22Rv1 (cell line): ENCODE measurements around the gene TAGAP.
"Not testable (repeated sequence)": the region's sequence is repeated elsewhere in the genome, so short reads cannot be mapped to it uniquely, and the experiment has no call there.

Experiments
- ZFX ChIP-seq: fragments of 450-650 bp; IDR thresholded peaks from 2 replicates; pipeline ENCODE4 v1.6.1; 2017; ENCODE audit warnings: antibody characterized with exemption, borderline replicate concordance
- TF ChIP-seq, protein P1 (sequence below): fragments of 450-650 bp; IDR thresholded peaks from 2 replicates; pipeline ENCODE4 v1.5.1; 2017; ENCODE audit warnings: mild to moderate bottlenecking

- TF ChIP-seq, protein P1, sequence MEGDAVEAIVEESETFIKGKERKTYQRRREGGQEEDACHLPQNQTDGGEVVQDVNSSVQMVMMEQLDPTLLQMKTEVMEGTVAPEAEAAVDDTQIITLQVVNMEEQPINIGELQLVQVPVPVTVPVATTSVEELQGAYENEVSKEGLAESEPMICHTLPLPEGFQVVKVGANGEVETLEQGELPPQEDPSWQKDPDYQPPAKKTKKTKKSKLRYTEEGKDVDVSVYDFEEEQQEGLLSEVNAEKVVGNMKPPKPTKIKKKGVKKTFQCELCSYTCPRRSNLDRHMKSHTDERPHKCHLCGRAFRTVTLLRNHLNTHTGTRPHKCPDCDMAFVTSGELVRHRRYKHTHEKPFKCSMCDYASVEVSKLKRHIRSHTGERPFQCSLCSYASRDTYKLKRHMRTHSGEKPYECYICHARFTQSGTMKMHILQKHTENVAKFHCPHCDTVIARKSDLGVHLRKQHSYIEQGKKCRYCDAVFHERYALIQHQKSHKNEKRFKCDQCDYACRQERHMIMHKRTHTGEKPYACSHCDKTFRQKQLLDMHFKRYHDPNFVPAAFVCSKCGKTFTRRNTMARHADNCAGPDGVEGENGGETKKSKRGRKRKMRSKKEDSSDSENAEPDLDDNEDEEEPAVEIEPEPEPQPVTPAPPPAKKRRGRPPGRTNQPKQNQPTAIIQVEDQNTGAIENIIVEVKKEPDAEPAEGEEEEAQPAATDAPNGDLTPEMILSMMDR: not testable (repeated sequence)
- TF ChIP-seq ZFX: not testable (repeated sequence)
Measured at GRCh38 chr6:159025224-159025623, 19.6 kb downstream of the TAGAP start.
